ENCODE data around the gene PTPRA.

Gene PTPRA

GRCh38 chr20:2869381-2869780 is 3.9 kb upstream of the PTPRA start:
- peaks cover 23% of the 10 kb centered on the region for H3K27me3 ChIP-seq (ENCODE audit: insufficient read depth, insufficient read length)
- H3K4me1 ChIP-seq (ENCODE audit: insufficient read depth, insufficient read length): peaks cover 3% of the 10 kb centered on the region
- H3K9me3 ChIP-seq (ENCODE audit: insufficient read depth, low read length): no peaks in the 10 kb centered on the region
- DNase-seq (ENCODE audit: low read depth, low spot score): no peak
- TF ChIP-seq SUZ12 (IDR thresholded peaks at IDR 0.05; ENCODE audit: extremely low read depth, insufficient read depth, insufficient read length) (no peak), ZNF274 (IDR thresholded peaks at IDR 0.05; ENCODE audit: low read depth, low read length) (no peak), YY1 (IDR thresholded peaks at IDR 0.05; ENCODE audit: insufficient read depth, insufficient read length) (no peak)
- no peak overlapping the region for H3K9ac ChIP-seq (ENCODE audit: insufficient read length, low read depth)
- peaks cover 25% of the 10 kb centered on the region for H3K36me3 ChIP-seq (ENCODE audit: insufficient read depth, insufficient read length, low read length)
- no peak overlapping the region for H3K4me3 ChIP-seq (ENCODE audit: insufficient read length, low read depth)

DNA sequence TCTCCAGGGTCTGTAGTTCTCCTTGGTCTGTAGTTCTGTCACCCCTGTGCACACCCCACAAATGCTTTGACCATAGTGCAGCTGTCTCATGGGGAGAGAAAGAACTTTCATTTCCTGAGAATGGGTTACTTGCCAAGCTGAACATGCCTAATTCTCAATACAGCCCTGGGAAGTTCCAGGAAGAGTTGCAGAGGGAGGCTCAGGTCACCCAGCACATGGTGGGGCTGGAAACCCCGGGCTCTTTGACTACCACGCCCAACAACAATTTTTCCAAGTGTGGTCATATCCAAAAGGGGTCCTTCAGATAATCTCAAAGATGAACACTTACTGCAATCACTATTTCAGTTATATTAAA is 2.2 kb upstream of the PTPRA start:
- peaks cover 3% of the 10 kb centered on the region for H3K4me1 ChIP-seq (ENCODE audit: insufficient read depth, insufficient read length)
- no peaks in the 10 kb centered on the region for H3K9me3 ChIP-seq (ENCODE audit: insufficient read depth, low read length)
- no peak for DNase-seq (ENCODE audit: low read depth, low spot score)
- peaks cover 16% of the 10 kb centered on the region for H3K36me3 ChIP-seq (ENCODE audit: insufficient read depth, insufficient read length, low read length)
- no peak overlapping the region for H3K9ac ChIP-seq (ENCODE audit: insufficient read length, low read depth)
- TF ChIP-seq ZNF274 (IDR thresholded peaks at IDR 0.05; ENCODE audit: low read depth, low read length) (no peak), SUZ12 (IDR thresholded peaks at IDR 0.05; ENCODE audit: extremely low read depth, insufficient read depth, insufficient read length) (no peak), YY1 (IDR thresholded peaks at IDR 0.05; ENCODE audit: insufficient read depth, insufficient read length) (no peak)
- H3K27me3 ChIP-seq (ENCODE audit: insufficient read depth, insufficient read length): peaks cover 23% of the 10 kb centered on the region
- no peak overlapping the region for H3K4me3 ChIP-seq (ENCODE audit: insufficient read length, low read depth)

GRCh38 chr20:2871661-2872458 is 1.4 kb upstream of the PTPRA start:
- Histone ChIP-seq H3K9me3 (ENCODE audit: insufficient read depth, low read length) (no peaks in the 10 kb centered on the region), H3K4me3 (ENCODE audit: insufficient read length, low read depth) (peak overlapping the region; percentile 76), H3K27me3 (ENCODE audit: insufficient read depth, insufficient read length) (peaks cover 23% of the 10 kb centered on the region), H3K36me3 (ENCODE audit: insufficient read depth, insufficient read length, low read length) (peaks cover 9% of the 10 kb centered on the region), H3K9ac (ENCODE audit: insufficient read length, low read depth) (peak overlapping the region; percentile 78), H3K4me1 (ENCODE audit: insufficient read depth, insufficient read length) (peaks cover 3% of the 10 kb centered on the region)
- no peak for DNase-seq (ENCODE audit: low read depth, low spot score)
- TF ChIP-seq ZNF274 (IDR thresholded peaks at IDR 0.05; ENCODE audit: low read depth, low read length) (no peak), SUZ12 (IDR thresholded peaks at IDR 0.05; ENCODE audit: extremely low read depth, insufficient read depth, insufficient read length) (no peak), YY1 (IDR thresholded peaks at IDR 0.05; ENCODE audit: insufficient read depth, insufficient read length) (no peak)

DNA sequence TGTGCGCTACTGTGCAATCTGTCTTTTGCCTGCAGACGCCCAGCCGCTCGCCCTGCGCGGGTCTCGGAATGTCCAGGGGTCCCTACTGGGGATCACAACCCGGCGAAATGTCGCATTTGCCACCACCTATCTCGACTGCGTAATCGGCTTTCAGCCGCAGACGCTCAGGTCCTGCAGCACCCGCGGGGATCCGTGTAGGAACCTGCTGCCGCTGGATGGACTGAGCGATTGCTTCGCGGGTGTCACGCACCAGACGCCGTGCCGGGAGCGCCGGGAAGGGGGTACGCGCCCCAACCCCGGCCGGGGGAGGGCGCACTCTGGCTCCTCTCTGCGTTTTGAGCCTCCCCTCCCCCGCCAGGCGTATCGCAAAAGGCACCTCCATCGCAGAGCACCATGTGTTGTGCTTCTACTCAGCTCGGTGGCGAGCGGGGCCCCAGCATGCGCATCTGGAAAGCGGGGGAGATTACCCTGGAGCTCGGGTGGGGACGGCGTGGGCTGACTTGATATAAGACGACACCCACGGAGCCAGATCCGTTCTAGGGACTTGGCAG is 747 bp upstream of the PTPRA start:
- Histone ChIP-seq H3K9me3 (ENCODE audit: insufficient read depth, low read length) (no peaks in the 10 kb centered on the region), H3K4me1 (ENCODE audit: insufficient read depth, insufficient read length) (peaks cover 3% of the 10 kb centered on the region), H3K4me3 (ENCODE audit: insufficient read length, low read depth) (peak overlapping the region; percentile 76), H3K27me3 (ENCODE audit: insufficient read depth, insufficient read length) (peaks cover 23% of the 10 kb centered on the region), H3K36me3 (ENCODE audit: insufficient read depth, insufficient read length, low read length) (peaks cover 7% of the 10 kb centered on the region), H3K9ac (ENCODE audit: insufficient read length, low read depth) (peak overlapping the region; percentile 78)
- TF ChIP-seq SUZ12 (IDR thresholded peaks at IDR 0.05; ENCODE audit: extremely low read depth, insufficient read depth, insufficient read length): no peak
- TF ChIP-seq ZNF274 (IDR thresholded peaks at IDR 0.05; ENCODE audit: low read depth, low read length): no peak
- no peak for TF ChIP-seq YY1 (IDR thresholded peaks at IDR 0.05; ENCODE audit: insufficient read depth, insufficient read length)
- DNase-seq (ENCODE audit: low read depth, low spot score): no peak

GRCh38 chr20:2873747-2874041 is 413 bp downstream of the PTPRA start:
- Histone ChIP-seq H3K9ac (ENCODE audit: insufficient read length, low read depth) (peak overlapping the region; percentile 80), H3K36me3 (ENCODE audit: insufficient read depth, insufficient read length, low read length) (peaks cover 7% of the 10 kb centered on the region), H3K9me3 (ENCODE audit: insufficient read depth, low read length) (no peaks in the 10 kb centered on the region), H3K4me3 (ENCODE audit: insufficient read length, low read depth) (peak overlapping the region; percentile 76), H3K27me3 (ENCODE audit: insufficient read depth, insufficient read length) (peaks cover 23% of the 10 kb centered on the region), H3K4me1 (ENCODE audit: insufficient read depth, insufficient read length) (peaks cover 3% of the 10 kb centered on the region)
- DNase-seq (ENCODE audit: low read depth, low spot score): no peak
- no peak for TF ChIP-seq SUZ12 (IDR thresholded peaks at IDR 0.05; ENCODE audit: extremely low read depth, insufficient read depth, insufficient read length)
- TF ChIP-seq YY1 (IDR thresholded peaks at IDR 0.05; ENCODE audit: insufficient read depth, insufficient read length): no peak
- no peak for TF ChIP-seq ZNF274 (IDR thresholded peaks at IDR 0.05; ENCODE audit: low read depth, low read length)

DNA sequence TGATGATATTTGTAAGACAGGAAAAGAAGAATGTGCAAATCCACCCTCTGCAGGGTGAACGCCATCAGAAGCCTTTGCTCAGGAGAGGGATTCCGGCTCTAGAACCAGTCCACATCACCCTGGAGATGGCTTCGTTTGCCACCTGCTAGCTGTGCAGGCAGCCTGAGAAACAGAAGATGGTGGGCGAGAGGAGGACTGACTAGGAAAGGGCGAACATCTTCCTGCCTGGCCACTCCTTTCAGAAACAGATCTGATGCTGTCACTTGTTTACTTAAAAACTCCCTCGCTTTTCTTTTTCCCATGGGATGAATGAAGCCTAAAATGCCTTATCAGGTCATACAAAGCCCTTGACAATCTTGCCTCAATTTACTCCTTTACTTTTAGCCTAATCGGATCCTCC is 1.2 kb downstream of the PTPRA start:
- Histone ChIP-seq H3K4me3 (ENCODE audit: insufficient read length, low read depth) (peak overlapping the region; percentile 76), H3K27me3 (ENCODE audit: insufficient read depth, insufficient read length) (peaks cover 23% of the 10 kb centered on the region), H3K9me3 (ENCODE audit: insufficient read depth, low read length) (no peaks in the 10 kb centered on the region), H3K36me3 (ENCODE audit: insufficient read depth, insufficient read length, low read length) (peaks cover 7% of the 10 kb centered on the region), H3K9ac (ENCODE audit: insufficient read length, low read depth) (peak overlapping the region; percentile 36), H3K4me1 (ENCODE audit: insufficient read depth, insufficient read length) (peaks cover 3% of the 10 kb centered on the region)
- DNase-seq (ENCODE audit: low read depth, low spot score): no peak
- no peak for TF ChIP-seq ZNF274 (IDR thresholded peaks at IDR 0.05; ENCODE audit: low read depth, low read length)
- TF ChIP-seq SUZ12 (IDR thresholded peaks at IDR 0.05; ENCODE audit: extremely low read depth, insufficient read depth, insufficient read length): no peak
- no peak for TF ChIP-seq YY1 (IDR thresholded peaks at IDR 0.05; ENCODE audit: insufficient read depth, insufficient read length)

DNA sequence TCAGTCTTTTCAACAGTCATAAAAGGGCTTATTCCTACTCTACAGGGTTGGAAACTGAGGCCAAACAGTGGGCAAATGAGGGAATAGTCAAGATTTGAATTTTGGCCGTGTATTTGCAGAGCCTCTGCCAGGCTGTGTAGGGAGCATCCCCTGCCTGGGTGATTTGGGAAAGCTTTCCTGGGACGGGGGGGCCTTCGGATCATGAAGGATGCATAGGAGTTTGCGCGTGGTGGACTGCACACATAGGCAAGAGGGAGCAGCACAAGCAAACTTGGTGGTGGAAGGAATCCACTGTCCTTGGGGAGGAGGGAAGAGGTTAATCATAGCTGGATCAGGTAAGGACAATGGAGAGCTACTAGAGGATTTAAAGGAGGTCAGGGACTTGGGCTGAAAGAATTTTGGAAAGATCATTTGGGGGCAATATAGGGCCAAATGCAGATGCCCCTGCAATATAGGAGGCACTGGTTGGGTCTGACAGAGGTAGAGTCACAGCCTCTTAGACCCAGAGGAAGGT is 2.5 kb downstream of the PTPRA start:
- no peak for DNase-seq (ENCODE audit: low read depth, low spot score)
- peaks cover 3% of the 10 kb centered on the region for H3K4me1 ChIP-seq (ENCODE audit: insufficient read depth, insufficient read length)
- no peak for TF ChIP-seq SUZ12 (IDR thresholded peaks at IDR 0.05; ENCODE audit: extremely low read depth, insufficient read depth, insufficient read length)
- no peak overlapping the region for H3K4me3 ChIP-seq (ENCODE audit: insufficient read length, low read depth)
- H3K9ac ChIP-seq (ENCODE audit: insufficient read length, low read depth): no peak overlapping the region
- peaks cover 7% of the 10 kb centered on the region for H3K36me3 ChIP-seq (ENCODE audit: insufficient read depth, insufficient read length, low read length)
- H3K27me3 ChIP-seq (ENCODE audit: insufficient read depth, insufficient read length): peaks cover 22% of the 10 kb centered on the region
- H3K9me3 ChIP-seq (ENCODE audit: insufficient read depth, low read length): no peaks in the 10 kb centered on the region

Data from NT2/D1 (cell line).